H9 (cell line): ENCODE measurements around the gene TMEM132C. TPM values are rescaled to one million over a fixed set of nuclear protein-coding genes. Genes with fewer than 3 reads are reported as not detected.

Experiments used
- DNase-seq: peaks from one replicate; pipeline ENCODE4 v3.0.0-alpha.2; 2017
- H2AFZ ChIP-seq: one replicate; pipeline ENCODE4 v1.6.1; 2013; ENCODE audit warnings: mild to moderate bottlenecking, low read length, control low read depth, moderate library complexity
- H2AK5ac ChIP-seq: 2 replicates; pipeline ENCODE4 v1.6.1; 2013; ENCODE audit warnings: low read length, control low read depth, mixed read lengths; ENCODE audit not compliant: insufficient read length
- H2BK120ac ChIP-seq: one replicate; pipeline ENCODE4 v1.6.1; 2013; ENCODE audit warnings: low read depth, mild to moderate bottlenecking, low read length, control low read depth, inconsistent platforms; ENCODE audit not compliant: poor library complexity, severe bottlenecking
- H2BK12ac ChIP-seq: 2 replicates; pipeline ENCODE4 v1.6.1; 2013; ENCODE audit warnings: low read length, control low read depth, mixed read lengths, low read depth; ENCODE audit not compliant: insufficient read length
- H2BK15ac ChIP-seq: 2 replicates; pipeline ENCODE4 v1.6.1; 2013; ENCODE audit warnings: low read depth, low read length, control low read depth
- H2BK20ac ChIP-seq: one replicate; pipeline ENCODE4 v1.6.1; 2013; ENCODE audit warnings: low read depth, mild to moderate bottlenecking, low read length, control low read depth, inconsistent platforms; ENCODE audit not compliant: poor library complexity, severe bottlenecking
- H2BK5ac ChIP-seq: 2 replicates; pipeline ENCODE4 v1.6.1; 2013; ENCODE audit warnings: low read length, control low read depth, mixed read lengths; ENCODE audit not compliant: insufficient read length
- H3K14ac ChIP-seq: 2 replicates; pipeline ENCODE4 v1.6.1; 2013; ENCODE audit warnings: low read length, control low read depth; ENCODE audit not compliant: insufficient read depth
- H3K18ac ChIP-seq: 2 replicates; pipeline ENCODE4 v1.6.1; 2013; ENCODE audit warnings: low read depth, mild to moderate bottlenecking, mixed read lengths, low read length, control low read depth; ENCODE audit not compliant: insufficient read length
- H3K23ac ChIP-seq: 2 replicates; pipeline ENCODE4 v1.6.1; 2013; ENCODE audit warnings: low read length, control low read depth, mixed read lengths, low read depth; ENCODE audit not compliant: insufficient read length
- H3K23me2 ChIP-seq: 2 replicates; pipeline ENCODE4 v1.6.1; 2013; ENCODE audit warnings: low read depth, mild to moderate bottlenecking, mixed read lengths, low read length, control low read depth; ENCODE audit not compliant: insufficient read length, poor library complexity, severe bottlenecking
- H3K27ac ChIP-seq: 2 replicates; pipeline ENCODE4 v1.5.1; 2013; ENCODE audit warnings: low read length, control low read depth, mixed read lengths, low read depth; ENCODE audit not compliant: insufficient read length
- H3K27me3 ChIP-seq: 2 replicates; pipeline ENCODE4 v1.6.1; 2013; ENCODE audit warnings: low read length, control low read depth, inconsistent platforms; ENCODE audit not compliant: insufficient read depth
- H3K4ac ChIP-seq: 2 replicates; pipeline ENCODE4 v1.6.1; 2013; ENCODE audit warnings: low read depth, mild to moderate bottlenecking, control low read depth, inconsistent platforms, low read length, moderate library complexity
- H3K4me1 ChIP-seq: 2 replicates; pipeline ENCODE4 v1.6.1; 2013; ENCODE audit warnings: low read length, control low read depth, inconsistent platforms; ENCODE audit not compliant: insufficient read depth
- H3K4me2 ChIP-seq: 2 replicates; pipeline ENCODE4 v1.6.1; 2013; ENCODE audit warnings: low read length, control low read depth, mixed read lengths; ENCODE audit not compliant: insufficient read length, insufficient read depth
- H3K56ac ChIP-seq: 2 replicates; pipeline ENCODE4 v1.6.1; 2013; ENCODE audit warnings: low read depth, mild to moderate bottlenecking, mixed read lengths, low read length, control low read depth; ENCODE audit not compliant: insufficient read length
- H3K79me1 ChIP-seq: 2 replicates; pipeline ENCODE4 v1.6.1; 2013; ENCODE audit warnings: low read depth, mild to moderate bottlenecking, moderate library complexity, low read length, control low read depth, inconsistent platforms; ENCODE audit not compliant: insufficient read depth, poor library complexity, severe bottlenecking
- H3K79me2 ChIP-seq: 2 replicates; pipeline ENCODE4 v1.6.1; 2013; ENCODE audit warnings: low read length, control low read depth, inconsistent platforms; ENCODE audit not compliant: insufficient read depth
- H3K9ac ChIP-seq: 2 replicates; pipeline ENCODE4 v1.6.1; 2013; ENCODE audit warnings: low read length, control low read depth, mixed read lengths; ENCODE audit not compliant: insufficient read length; ENCODE audit errors: extremely low read depth
- H3K9me3 ChIP-seq: one replicate; pipeline ENCODE4 v1.6.1; 2013; ENCODE audit warnings: low read depth, low read length, inconsistent platforms; ENCODE audit not compliant: control insufficient read depth
- H3T11ph ChIP-seq: one replicate; pipeline ENCODE4 v1.6.1; 2013; ENCODE audit warnings: mild to moderate bottlenecking, low read length, control low read depth, inconsistent platforms
- H4K20me1 ChIP-seq: one replicate; pipeline ENCODE4 v1.6.1; 2013; ENCODE audit not compliant: control insufficient read depth, insufficient read length, insufficient read depth
- H4K5ac ChIP-seq: 2 replicates; pipeline ENCODE4 v1.6.1; 2013; ENCODE audit warnings: low read depth, mild to moderate bottlenecking, mixed read lengths, low read length, control low read depth; ENCODE audit not compliant: insufficient read length
- H4K8ac ChIP-seq: replicated peaks from 2 replicates; pipeline ENCODE4 v1.6.1; 2013; ENCODE audit warnings: low read length, control low read depth, mixed read lengths, low read depth; ENCODE audit not compliant: insufficient read length
- H4K91ac ChIP-seq: 2 replicates; pipeline ENCODE4 v1.6.1; 2013; ENCODE audit warnings: low read depth, mild to moderate bottlenecking, moderate library complexity, mixed read lengths, low read length, control low read depth; ENCODE audit not compliant: insufficient read length
- H3K27ac Mint-ChIP-seq, 3 experiments: 2 replicates in 2 of 3; 3 replicates in 1 of 3; pipeline ENCODE4 v1.8.0; 2020 to 2021; ENCODE audit warnings: mixed read lengths in 3 of 3, mild to moderate bottlenecking in 1 of 3, moderate library complexity in 1 of 3
- H3K27me3 Mint-ChIP-seq: 2 replicates; pipeline ENCODE4 v1.8.0; 2021; ENCODE audit warnings: low read depth, mild to moderate bottlenecking, moderate library complexity, mixed read lengths
- H3K36me3 Mint-ChIP-seq, 3 experiments: 2 replicates in 2 of 3; 3 replicates in 1 of 3; pipeline ENCODE4 v1.8.0; 2020 to 2021; ENCODE audit warnings: low read depth in 3 of 3, mixed read lengths in 3 of 3; ENCODE audit not compliant: insufficient read depth in 1 of 3
- H3K4me1 Mint-ChIP-seq, 2 experiments: 2 replicates each; pipeline ENCODE4 v1.8.0; 2020; ENCODE audit warnings: mixed read lengths in 2 of 2
- H3K4me3 Mint-ChIP-seq, 2 experiments: 2 replicates in 1 of 2; 3 replicates in 1 of 2; pipeline ENCODE4 v1.8.0; 2020 to 2021; ENCODE audit warnings: mild to moderate bottlenecking in 2 of 2, mixed read lengths in 2 of 2, moderate library complexity in 1 of 2
- H3K9me3 Mint-ChIP-seq, 2 experiments: 2 replicates in 1 of 2; 3 replicates in 1 of 2; pipeline ENCODE4 v1.8.0; 2020; ENCODE audit warnings: mild to moderate bottlenecking in 2 of 2, mixed read lengths in 2 of 2, moderate library complexity in 1 of 2
- WGBS: extraction: QIAGEN DNeasy Blood & Tissue Kit; methylation state at CpG from one replicate; pipeline ENCODE4 v1.1.7; 2013; ENCODE audit warnings: missing lambda C conversion rate, low lambda C conversion rate, mixed read lengths; ENCODE audit not compliant: insufficient read length; ENCODE audit errors: extremely low coverage; 5-methylcytosine and 5-hydroxymethylcytosine counted together
- total RNA-seq: library from RNA; stranded (reverse); gene quantifications from 2 replicates; pipeline ENCODE4 v1.2.1, GENCODE V29; 2021
- TF ChIP-seq, protein P1 (sequence below): fragments of 200-600 bp; sonication (generic); conservative IDR thresholded peaks from 3 replicates; pipeline ENCODE4 v1.8.0; 2021; ENCODE audit warnings: antibody characterized with exemption, mild to moderate bottlenecking

The TMEM132C gene
- total RNA-seq, 1 experiment from 2014 or later = 0.22 TPM

DNA sequence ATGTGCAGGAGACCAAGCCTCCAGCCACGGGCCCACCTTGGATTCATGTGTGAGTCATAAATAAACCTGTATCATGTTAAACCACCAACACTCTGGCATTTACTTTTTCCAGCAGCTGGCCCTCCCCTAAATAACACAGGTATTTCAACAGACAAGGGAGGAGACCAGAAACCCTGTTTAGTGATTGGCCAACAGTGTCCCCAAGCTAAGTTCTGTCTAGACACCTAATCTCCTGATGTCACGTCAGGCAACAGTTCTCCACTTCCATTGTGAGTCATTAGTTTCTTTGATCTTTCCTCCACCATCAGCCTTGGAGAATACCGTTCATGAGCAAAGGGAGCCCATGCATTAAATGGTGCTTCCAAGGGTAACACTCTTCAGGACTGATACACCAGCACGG lies 196.9 kb downstream of the TMEM132C start:
- peaks cover 16 to 18% of the 10 kb centered on the region in 2 experiments for H3K4me1 Mint-ChIP-seq
- Histone ChIP-seq H3K4ac (no peak overlapping the region), H3K79me2 (no peaks in the 10 kb centered on the region), H3K4me1 (peaks cover 3% of the 10 kb centered on the region; the same call in 1 of the 2 replicates), H3K27me3 (no peaks in the 10 kb centered on the region), H3K4me2 (no peak overlapping the region), H2BK120ac (no peak overlapping the region), H4K8ac (no peak overlapping the region), H2BK15ac (no peak overlapping the region), H4K5ac (no peak overlapping the region), H3T11ph (no peak overlapping the region), H4K20me1 (no peaks in the 10 kb centered on the region), H3K23me2 (no peaks in the 10 kb centered on the region), H2BK5ac (no peak overlapping the region), H3K18ac (no peak overlapping the region), H3K27ac (no peak overlapping the region), H3K56ac (no peak overlapping the region), H3K9me3 (no peaks in the 10 kb centered on the region), H2BK12ac (no peak overlapping the region), H3K9ac (no peak overlapping the region), H3K23ac (no peak overlapping the region), H2AK5ac (no peak overlapping the region), H4K91ac (no peak overlapping the region), H3K79me1 (no peaks in the 10 kb centered on the region), H2BK20ac (no peak overlapping the region), H3K14ac (no peak overlapping the region), H2AFZ (no peak overlapping the region)
- peaks cover 0 to 17% (median 0%) of the 10 kb centered on the region in 3 experiments; a peak in 5 of 7 replicates for H3K36me3 Mint-ChIP-seq
- DNase-seq = no peak
- H3K27ac Mint-ChIP-seq = no peak overlapping the region
- TF ChIP-seq, protein P1, sequence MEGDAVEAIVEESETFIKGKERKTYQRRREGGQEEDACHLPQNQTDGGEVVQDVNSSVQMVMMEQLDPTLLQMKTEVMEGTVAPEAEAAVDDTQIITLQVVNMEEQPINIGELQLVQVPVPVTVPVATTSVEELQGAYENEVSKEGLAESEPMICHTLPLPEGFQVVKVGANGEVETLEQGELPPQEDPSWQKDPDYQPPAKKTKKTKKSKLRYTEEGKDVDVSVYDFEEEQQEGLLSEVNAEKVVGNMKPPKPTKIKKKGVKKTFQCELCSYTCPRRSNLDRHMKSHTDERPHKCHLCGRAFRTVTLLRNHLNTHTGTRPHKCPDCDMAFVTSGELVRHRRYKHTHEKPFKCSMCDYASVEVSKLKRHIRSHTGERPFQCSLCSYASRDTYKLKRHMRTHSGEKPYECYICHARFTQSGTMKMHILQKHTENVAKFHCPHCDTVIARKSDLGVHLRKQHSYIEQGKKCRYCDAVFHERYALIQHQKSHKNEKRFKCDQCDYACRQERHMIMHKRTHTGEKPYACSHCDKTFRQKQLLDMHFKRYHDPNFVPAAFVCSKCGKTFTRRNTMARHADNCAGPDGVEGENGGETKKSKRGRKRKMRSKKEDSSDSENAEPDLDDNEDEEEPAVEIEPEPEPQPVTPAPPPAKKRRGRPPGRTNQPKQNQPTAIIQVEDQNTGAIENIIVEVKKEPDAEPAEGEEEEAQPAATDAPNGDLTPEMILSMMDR = no peak
- no CpG with 5 or more reads among the region's 4 CpGs for WGBS
- H3K9me3 Mint-ChIP-seq = peaks cover 0 to 4% of the 10 kb centered on the region in 2 experiments; a peak in 3 of 5 replicates
- H3K4me3 Mint-ChIP-seq = no peak overlapping the region
- H3K27me3 Mint-ChIP-seq = peaks cover 36% of the 10 kb centered on the region
